Hepatocyte (in vitro differentiated cells): Measurements from ENCODE around the gene THSD7B. TPM values are rescaled to one million over a fixed set of nuclear protein-coding genes. Genes with fewer than 3 reads are reported as not detected.
A peak's percentile ranks its signal among the peaks of the same experiment; 100 is the strongest.

Experiments used
- DNase-seq: peaks from one replicate; pipeline ENCODE4 v3.0.0-alpha.2; 2016; ENCODE audit warnings: low spot score
- H2AFZ ChIP-seq: fragments of 200-600 bp; sonication (generic); 2 replicates; pipeline ENCODE4 v1.6.0; 2016; ENCODE audit warnings: antibody characterized with exemption, mild to moderate bottlenecking
- H3K27ac ChIP-seq: fragments of 200-600 bp; sonication (generic); 2 replicates; pipeline ENCODE4 v1.5.1; 2016; ENCODE audit warnings: mild to moderate bottlenecking
- H3K27me3 ChIP-seq: fragments of 200-600 bp; sonication (generic); 2 replicates; pipeline ENCODE4 v1.6.1; 2016
- H3K36me3 ChIP-seq: fragments of 200-600 bp; sonication (generic); replicated peaks from 2 replicates; pipeline ENCODE4 v1.5.1; 2016; ENCODE audit warnings: low read depth; ENCODE audit not compliant: insufficient read depth
- H3K4me1 ChIP-seq: fragments of 200-600 bp; sonication (generic); 2 replicates; pipeline ENCODE4 v1.5.1; 2016; ENCODE audit warnings: mild to moderate bottlenecking, moderate library complexity; ENCODE audit not compliant: insufficient read depth
- H3K4me2 ChIP-seq: fragments of 200-600 bp; sonication (generic); 2 replicates; pipeline ENCODE4 v1.6.0; 2016
- H3K4me3 ChIP-seq: fragments of 200-600 bp; sonication (generic); 2 replicates; pipeline ENCODE4 v1.5.1; 2016; ENCODE audit warnings: mild to moderate bottlenecking
- H3K79me2 ChIP-seq: fragments of 200-600 bp; sonication (generic); 2 replicates; pipeline ENCODE4 v1.6.0; 2017; ENCODE audit warnings: mild to moderate bottlenecking
- H3K9me2 ChIP-seq: fragments of 200-600 bp; sonication (generic); replicated peaks from 2 replicates; pipeline ENCODE4 v1.6.0; 2017; ENCODE audit warnings: mild to moderate bottlenecking; ENCODE audit not compliant: insufficient read depth
- H3K9me3 ChIP-seq: fragments of 200-600 bp; sonication (generic); 2 replicates; pipeline ENCODE4 v1.5.1; 2016; ENCODE audit warnings: low read depth, mild to moderate bottlenecking
- H4K20me1 ChIP-seq: fragments of 200-600 bp; sonication (generic); 2 replicates; pipeline ENCODE4 v1.6.0; 2016; ENCODE audit warnings: mild to moderate bottlenecking; ENCODE audit not compliant: insufficient read depth, poor library complexity, severe bottlenecking
- EZH2 ChIP-seq: fragments of 200-600 bp; sonication (generic); IDR thresholded peaks from 2 replicates; pipeline ENCODE4 v1.6.1; 2016; ENCODE audit warnings: antibody characterized with exemption, mild to moderate bottlenecking, borderline replicate concordance
- EZH2phosphoT487 ChIP-seq: fragments of 200-600 bp; sonication (generic); IDR thresholded peaks from one replicate; pipeline ENCODE4 v1.6.1; 2018; ENCODE audit warnings: antibody characterized with exemption, mild to moderate bottlenecking, low read depth, moderate library complexity; ENCODE audit not compliant: unreplicated experiment, severe bottlenecking
- WGBS: methylation state at CpG from one replicate; pipeline ENCODE4 v1.1.6; 2016; ENCODE audit warnings: low lambda C conversion rate; ENCODE audit errors: missing lambda C conversion rate; 5-methylcytosine and 5-hydroxymethylcytosine counted together
- polyA plus RNA-seq: library from polyadenylated mRNA; unstranded; fragments of >200 nt; fragmentation: Nextera tagmentation; extraction: Ambion mirVana; gene quantifications from 2 replicates; pipeline ENCODE4 v1.2.1, GENCODE V29; 2016
- total RNA-seq: library from RNA; depleted of rRNA; stranded (reverse); fragments of >200 nt; gene quantifications from 2 replicates; pipeline ENCODE4 v1.2.3, GENCODE V29; 2014
- TF ChIP-seq, protein P1 (sequence below): fragments of 200-600 bp; sonication (generic); IDR thresholded peaks from 2 replicates; pipeline ENCODE4 v1.5.1; 2016; ENCODE audit warnings: antibody characterized with exemption, mild to moderate bottlenecking; ENCODE audit not compliant: poor library complexity

THSD7B gene
- total and polyA plus RNA-seq, 2 experiments from 2014 or later = 0.48 to 5.7 TPM

DNA sequence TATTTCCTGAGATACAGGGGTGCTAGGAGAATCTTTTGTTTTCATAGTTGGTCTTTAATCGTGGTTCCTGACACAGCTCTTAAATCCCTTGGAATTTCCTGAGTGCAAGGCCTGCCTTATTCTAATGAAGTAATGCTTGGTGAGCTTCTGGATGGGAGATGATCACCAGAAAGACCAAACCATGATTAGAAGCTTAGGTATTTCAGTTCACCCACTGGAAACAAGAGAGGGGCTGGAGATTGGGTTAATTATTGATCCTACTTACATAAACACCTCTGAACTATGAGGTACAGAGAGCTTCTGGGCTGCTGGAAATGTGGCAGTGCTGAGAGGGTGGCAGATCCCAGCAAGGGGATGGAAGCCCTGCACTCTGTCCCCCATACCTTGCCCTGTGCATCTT, 406.8 kb downstream of the THSD7B start:
- 14% methylated on average over 1 of the region's 1 CpG for WGBS

DNA sequence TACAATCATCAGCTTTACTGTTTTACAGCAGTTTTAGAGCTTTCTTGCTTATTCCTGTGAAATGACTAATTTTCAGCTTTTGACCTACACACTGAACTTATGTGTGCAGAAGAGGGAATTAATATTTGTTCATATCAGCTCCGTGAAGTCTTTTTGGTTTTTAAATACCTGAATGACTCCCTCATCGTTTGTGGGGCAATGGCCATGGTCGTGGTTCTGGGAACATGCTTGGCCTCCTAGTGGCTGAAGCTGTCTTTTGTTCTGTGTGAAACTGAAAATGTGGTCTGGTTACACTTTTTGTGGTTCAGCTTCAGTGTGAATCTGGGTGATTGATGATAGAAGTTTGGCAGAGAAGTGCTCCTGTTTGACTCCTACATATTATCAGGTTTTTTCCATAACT, 408.1 kb downstream of the THSD7B start:
- H3K4me3 ChIP-seq = no peak overlapping the region
- H3K9me2 ChIP-seq = no peaks in the 10 kb centered on the region
- H3K4me2 ChIP-seq = no peak overlapping the region
- TF ChIP-seq EZH2 (no peak), EZH2phosphoT487 (no peak)
- TF ChIP-seq, protein P1, sequence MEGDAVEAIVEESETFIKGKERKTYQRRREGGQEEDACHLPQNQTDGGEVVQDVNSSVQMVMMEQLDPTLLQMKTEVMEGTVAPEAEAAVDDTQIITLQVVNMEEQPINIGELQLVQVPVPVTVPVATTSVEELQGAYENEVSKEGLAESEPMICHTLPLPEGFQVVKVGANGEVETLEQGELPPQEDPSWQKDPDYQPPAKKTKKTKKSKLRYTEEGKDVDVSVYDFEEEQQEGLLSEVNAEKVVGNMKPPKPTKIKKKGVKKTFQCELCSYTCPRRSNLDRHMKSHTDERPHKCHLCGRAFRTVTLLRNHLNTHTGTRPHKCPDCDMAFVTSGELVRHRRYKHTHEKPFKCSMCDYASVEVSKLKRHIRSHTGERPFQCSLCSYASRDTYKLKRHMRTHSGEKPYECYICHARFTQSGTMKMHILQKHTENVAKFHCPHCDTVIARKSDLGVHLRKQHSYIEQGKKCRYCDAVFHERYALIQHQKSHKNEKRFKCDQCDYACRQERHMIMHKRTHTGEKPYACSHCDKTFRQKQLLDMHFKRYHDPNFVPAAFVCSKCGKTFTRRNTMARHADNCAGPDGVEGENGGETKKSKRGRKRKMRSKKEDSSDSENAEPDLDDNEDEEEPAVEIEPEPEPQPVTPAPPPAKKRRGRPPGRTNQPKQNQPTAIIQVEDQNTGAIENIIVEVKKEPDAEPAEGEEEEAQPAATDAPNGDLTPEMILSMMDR = peak; percentile 32
- peak overlapping the region; percentile 11 for H3K27ac ChIP-seq
- H3K9me3 ChIP-seq = no peaks in the 10 kb centered on the region
- WGBS = 44% methylated on average over 3 of the region's 3 CpGs
- no peaks in the 10 kb centered on the region for H3K79me2 ChIP-seq
- no peaks in the 10 kb centered on the region for H3K36me3 ChIP-seq
- H3K27me3 ChIP-seq = no peaks in the 10 kb centered on the region
- peaks cover 7% of the 10 kb centered on the region for H3K4me1 ChIP-seq
- peak; percentile 28 for DNase-seq
- H4K20me1 ChIP-seq = no peaks in the 10 kb centered on the region
- no peak overlapping the region for H2AFZ ChIP-seq

More for the DNA sequence above, 406.8 kb downstream of the THSD7B start:
- TF ChIP-seq EZH2phosphoT487 (no peak), EZH2 (no peak)
- TF ChIP-seq, protein P1 = no peak
- peaks cover 7% of the 10 kb centered on the region for H3K4me1 ChIP-seq
- H3K4me3 ChIP-seq = no peak overlapping the region
- H3K36me3 ChIP-seq = no peaks in the 10 kb centered on the region
- DNase-seq = no peak
- H3K27me3 ChIP-seq = no peaks in the 10 kb centered on the region
- H3K27ac ChIP-seq = peak overlapping the region; percentile 54
- H4K20me1 ChIP-seq = no peaks in the 10 kb centered on the region
- no peaks in the 10 kb centered on the region for H3K9me2 ChIP-seq
- H3K79me2 ChIP-seq = no peaks in the 10 kb centered on the region
- no peaks in the 10 kb centered on the region for H3K9me3 ChIP-seq
- no peak overlapping the region for H2AFZ ChIP-seq
- H3K4me2 ChIP-seq = peak overlapping the region; percentile 18

DNA sequence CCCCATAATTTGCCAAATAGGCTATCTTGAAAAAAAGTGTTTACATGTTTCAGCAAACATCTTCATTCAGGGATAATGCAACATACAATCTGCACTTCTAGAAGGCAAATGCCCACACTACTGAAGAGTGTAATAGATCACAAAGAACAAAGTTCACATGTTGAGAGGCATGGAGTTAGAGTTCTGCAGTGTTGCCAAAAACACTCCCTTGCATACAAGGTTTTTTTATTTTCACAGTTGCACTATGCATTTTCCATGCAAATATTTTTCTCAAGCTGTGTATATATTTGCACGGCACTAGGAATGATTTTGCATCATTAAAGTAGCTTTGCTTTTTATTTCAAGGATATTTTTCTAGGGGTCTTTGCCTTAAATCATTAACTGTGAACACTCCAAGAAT, 409.9 kb downstream of the THSD7B start:
- TF ChIP-seq EZH2 = no peak
- 97% methylated on average over 1 of the region's 1 CpG for whole genome bisulfite sequencing

DNA sequence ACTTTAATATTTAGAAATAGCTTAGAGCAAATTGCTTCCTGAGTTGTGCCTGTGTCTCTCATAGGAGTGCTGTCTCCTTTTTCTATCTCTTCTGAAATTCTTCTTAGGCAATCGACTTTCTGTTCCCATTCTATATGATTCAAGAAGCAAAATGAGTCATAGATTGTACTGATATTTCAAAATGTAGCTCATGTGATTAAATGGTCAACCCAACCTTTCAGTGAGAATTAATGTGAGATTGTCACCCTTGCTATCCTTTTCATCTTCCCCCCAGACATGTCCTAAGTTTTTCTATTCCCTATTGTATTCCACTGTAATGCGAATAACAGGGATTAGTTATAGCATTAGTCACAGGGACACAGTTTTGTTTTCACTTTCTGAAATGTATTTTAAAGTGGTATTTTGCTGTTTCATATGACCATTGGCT, 413.6 kb downstream of the THSD7B start:
- H3K27ac ChIP-seq = no peak overlapping the region
- H3K4me2 ChIP-seq = no peak overlapping the region
- TF ChIP-seq, protein P1 = no peak
- TF ChIP-seq EZH2 (no peak), EZH2phosphoT487 (no peak)
- no peak overlapping the region for H3K4me3 ChIP-seq
- no peaks in the 10 kb centered on the region for H3K36me3 ChIP-seq
- no peaks in the 10 kb centered on the region for H3K9me3 ChIP-seq
- no peaks in the 10 kb centered on the region for H4K20me1 ChIP-seq
- no peaks in the 10 kb centered on the region for H3K79me2 ChIP-seq
- no peak overlapping the region for H2AFZ ChIP-seq
- H3K9me2 ChIP-seq = no peaks in the 10 kb centered on the region
- H3K4me1 ChIP-seq = peaks cover 3% of the 10 kb centered on the region
- WGBS = 92% methylated on average over 2 of the region's 2 CpGs
- H3K27me3 ChIP-seq = no peaks in the 10 kb centered on the region
- no peak for DNase-seq

More for the DNA sequence above, 409.9 kb downstream of the THSD7B start:
- Histone ChIP-seq H3K27me3 (no peaks in the 10 kb centered on the region), H2AFZ (no peak overlapping the region), H3K4me1 (peaks cover 7% of the 10 kb centered on the region), H3K79me2 (no peaks in the 10 kb centered on the region), H3K4me2 (no peak overlapping the region), H3K9me3 (no peaks in the 10 kb centered on the region), H3K27ac (no peak overlapping the region), H3K9me2 (no peaks in the 10 kb centered on the region), H4K20me1 (no peaks in the 10 kb centered on the region), H3K36me3 (no peaks in the 10 kb centered on the region), H3K4me3 (no peak overlapping the region)
- no peak for DNase-seq
